AG04449 (cell line): ENCODE data around the gene RNF2.

ENCODE experiments used
- CTCF ChIA-PET: fragments of 350-600 bp; formaldehyde crosslinking; extraction: SDS; loops from one replicate; lab custom pipeline; 2021; ENCODE audit warnings: antibody characterized with exemption; lab: Yijun Ruan, JAX
- POLR2A ChIA-PET: fragments of 400-600, 350-600 bp; formaldehyde crosslinking; extraction: SDS; loops from one replicate; lab custom pipeline; 2020; ENCODE audit warnings: antibody characterized with exemption, inconsistent platforms; lab: Yijun Ruan, JAX
- DNase-seq: peaks from one replicate; pipeline ENCODE4 v3.0.0-alpha.2; 2010; ENCODE audit warnings: low read depth, low spot score
- H3K4me3 ChIP-seq: 2 replicates; pipeline ENCODE4 v1.5.1; 2011; ENCODE audit warnings: low read depth, mild to moderate bottlenecking, control low read depth, low read length
- TF ChIP-seq, protein P1 (sequence below): IDR thresholded peaks from one replicate; pipeline ENCODE4 v1.5.1; 2011; ENCODE audit warnings: mild to moderate bottlenecking, moderate library complexity, low read length, control low read depth, inconsistent platforms; ENCODE audit not compliant: insufficient read depth; ENCODE audit errors: missing control alignments

RNF2 gene

DNA sequence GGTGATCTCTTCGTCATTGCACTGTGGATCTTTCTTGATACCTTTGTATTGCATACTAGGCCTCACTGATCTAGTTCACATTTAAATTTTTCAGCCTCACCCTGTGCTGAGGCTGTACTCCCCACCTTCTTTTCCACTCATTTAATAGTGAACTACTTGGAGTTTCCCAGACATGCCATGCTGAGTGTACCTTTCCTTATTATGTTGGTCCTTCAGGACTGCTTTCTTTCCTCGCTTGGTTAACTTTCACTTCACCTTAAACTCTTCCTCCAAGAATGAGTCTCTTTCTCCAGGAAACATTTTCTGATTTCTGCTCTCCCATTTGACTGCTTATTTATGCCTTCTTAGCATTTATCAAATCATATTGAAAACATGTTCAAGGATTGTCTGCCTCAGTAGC is 20.8 kb downstream of the RNF2 start:
- TF ChIP-seq, protein P1, sequence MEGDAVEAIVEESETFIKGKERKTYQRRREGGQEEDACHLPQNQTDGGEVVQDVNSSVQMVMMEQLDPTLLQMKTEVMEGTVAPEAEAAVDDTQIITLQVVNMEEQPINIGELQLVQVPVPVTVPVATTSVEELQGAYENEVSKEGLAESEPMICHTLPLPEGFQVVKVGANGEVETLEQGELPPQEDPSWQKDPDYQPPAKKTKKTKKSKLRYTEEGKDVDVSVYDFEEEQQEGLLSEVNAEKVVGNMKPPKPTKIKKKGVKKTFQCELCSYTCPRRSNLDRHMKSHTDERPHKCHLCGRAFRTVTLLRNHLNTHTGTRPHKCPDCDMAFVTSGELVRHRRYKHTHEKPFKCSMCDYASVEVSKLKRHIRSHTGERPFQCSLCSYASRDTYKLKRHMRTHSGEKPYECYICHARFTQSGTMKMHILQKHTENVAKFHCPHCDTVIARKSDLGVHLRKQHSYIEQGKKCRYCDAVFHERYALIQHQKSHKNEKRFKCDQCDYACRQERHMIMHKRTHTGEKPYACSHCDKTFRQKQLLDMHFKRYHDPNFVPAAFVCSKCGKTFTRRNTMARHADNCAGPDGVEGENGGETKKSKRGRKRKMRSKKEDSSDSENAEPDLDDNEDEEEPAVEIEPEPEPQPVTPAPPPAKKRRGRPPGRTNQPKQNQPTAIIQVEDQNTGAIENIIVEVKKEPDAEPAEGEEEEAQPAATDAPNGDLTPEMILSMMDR: no peak
- no peak overlapping the region for H3K4me3 ChIP-seq
- POLR2A ChIA-PET: no interaction called here
- DNase-seq: no peak
- CTCF ChIA-PET: interaction anchor here (1.0 kb wide), 1 partner anchor 18 kb away, joined by 3 read pairs; no protein-coding TSS in a partner anchor

DNA sequence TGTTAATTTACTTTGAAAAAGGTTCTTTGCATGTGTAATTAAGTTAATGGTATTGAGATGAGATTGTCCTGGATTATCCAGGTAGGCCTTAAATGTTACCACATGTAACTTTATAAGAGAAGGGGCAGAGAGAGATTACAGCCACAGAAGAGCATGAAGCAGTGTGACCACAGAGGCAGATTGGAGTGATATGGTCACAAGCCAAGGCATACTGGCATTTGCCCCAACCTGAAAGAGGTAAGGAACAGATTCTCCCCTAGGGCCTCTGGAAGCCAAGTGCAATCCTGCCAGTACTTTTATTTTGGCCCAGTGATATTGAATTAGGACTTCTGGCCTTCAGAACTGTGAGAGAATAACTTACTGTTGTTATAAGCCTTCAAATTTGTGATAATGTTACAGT is 23.0 kb downstream of the RNF2 start:
- no peak overlapping the region for H3K4me3 ChIP-seq
- DNase-seq: no peak
- ChIA-PET POLR2A (no interaction called here), CTCF (no interaction called here)
- TF ChIP-seq, protein P1: no peak

DNA sequence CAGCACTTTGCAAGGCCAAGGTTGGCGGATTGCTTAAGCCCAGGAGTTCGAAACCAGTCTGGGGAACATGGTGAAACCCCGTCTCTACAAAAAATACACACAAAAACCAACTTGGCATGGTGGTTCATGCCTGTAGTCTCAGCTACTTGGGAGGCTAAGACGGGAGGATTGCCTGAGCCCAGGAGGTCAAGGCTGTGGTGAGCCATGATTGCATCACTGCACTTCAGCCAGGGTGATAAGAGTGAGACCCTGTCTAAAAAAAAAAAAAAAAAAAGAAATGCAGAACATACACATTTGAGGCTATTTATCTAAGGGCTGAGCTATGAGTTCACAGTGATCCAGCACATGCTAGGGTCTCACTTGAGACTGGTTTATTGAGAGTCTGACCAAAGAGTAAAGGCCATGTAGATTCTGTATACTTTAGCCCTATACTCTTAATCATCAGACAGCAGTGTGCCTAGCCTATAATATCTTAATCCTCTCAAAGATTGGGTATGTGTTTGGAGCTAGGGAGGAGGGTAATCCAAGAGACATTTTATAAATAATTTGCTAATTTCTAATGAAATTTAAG is 23.9 kb downstream of the RNF2 start:
- TF ChIP-seq, protein P1: no peak
- no peak for DNase-seq
- POLR2A ChIA-PET: no interaction called here
- CTCF ChIA-PET: interaction anchor here (1.2 kb wide), 1 partner anchor 13 kb away, joined by 4 read pairs; no protein-coding TSS in a partner anchor
- H3K4me3 ChIP-seq: no peak overlapping the region

DNA sequence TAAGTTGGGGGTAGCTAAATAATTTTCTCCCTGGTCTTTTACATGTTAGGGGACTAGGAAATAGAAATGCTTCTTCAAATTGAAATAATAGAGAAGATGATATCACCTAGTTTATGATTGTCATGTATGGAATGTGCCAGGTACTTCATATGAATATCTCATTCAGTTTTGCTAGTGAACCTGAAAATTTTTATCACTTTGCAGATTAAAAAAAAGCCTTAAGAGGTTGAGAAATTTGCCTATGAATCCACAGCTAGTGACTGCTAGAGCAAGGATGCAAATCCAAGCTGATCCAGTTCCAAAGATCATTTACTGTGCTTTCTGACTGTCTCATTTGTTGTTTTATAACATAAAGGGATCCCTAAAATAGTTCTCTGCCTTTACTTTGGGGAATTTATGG is 24.7 kb downstream of the RNF2 start:
- ChIA-PET POLR2A (interaction anchor here (0.7 kb wide), 1 partner anchor 488 kb away, joined by 3 read pairs; no protein-coding TSS in a partner anchor), CTCF (interaction anchor here (1.2 kb wide), 1 partner anchor 14 kb away, joined by 4 read pairs; no protein-coding TSS in a partner anchor)
- no peak for DNase-seq
- TF ChIP-seq, protein P1: no peak
- H3K4me3 ChIP-seq: no peak overlapping the region

DNA sequence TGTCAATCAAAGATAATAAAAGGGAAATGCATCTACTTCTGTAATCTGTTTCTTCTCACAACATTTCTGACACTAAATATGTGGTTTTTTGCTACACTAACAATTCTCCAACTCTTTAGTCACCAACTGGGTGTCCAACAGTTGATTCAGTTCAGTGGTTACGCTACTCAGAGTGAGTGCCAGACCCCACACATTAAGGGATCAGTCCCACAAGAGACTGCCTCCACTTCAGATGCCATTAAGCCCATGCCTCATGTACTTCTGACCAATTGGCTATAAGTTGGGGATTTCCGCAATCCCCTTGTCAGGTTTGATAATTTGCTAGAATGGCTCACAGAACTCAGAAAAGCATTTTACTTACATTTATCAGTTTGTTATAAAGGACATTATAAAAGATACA is 28.4 kb downstream of the RNF2 start:
- no peak overlapping the region for H3K4me3 ChIP-seq
- CTCF ChIA-PET: no interaction called here
- TF ChIP-seq, protein P1: no peak
- POLR2A ChIA-PET: no interaction called here
- no peak for DNase-seq

DNA sequence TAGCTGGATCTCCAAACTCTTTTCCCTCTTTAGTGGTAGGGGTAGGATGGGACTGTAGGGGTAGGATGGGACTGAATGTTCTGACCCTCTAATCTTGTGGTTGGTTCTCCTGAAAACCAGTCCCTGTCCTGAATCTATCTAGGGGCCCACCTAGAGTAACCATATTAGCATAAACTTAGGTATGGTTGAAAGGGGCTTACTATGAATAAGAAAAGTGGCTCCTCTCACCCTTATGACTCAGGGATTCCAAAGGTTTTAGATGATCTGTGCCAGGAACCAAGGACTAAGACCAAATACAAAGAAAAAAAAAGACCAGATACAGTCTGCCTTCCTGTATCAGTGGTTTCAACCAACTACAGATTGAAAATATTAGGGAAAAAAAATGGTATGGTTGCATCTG is 28.9 kb downstream of the RNF2 start:
- DNase-seq: no peak
- H3K4me3 ChIP-seq: no peak overlapping the region
- CTCF ChIA-PET: no interaction called here
- POLR2A ChIA-PET: no interaction called here
- TF ChIP-seq, protein P1: no peak
